SIG-M5 (cell line): Measurements from ENCODE around the gene RAB31.

Experiments
- DNase-seq: peaks from one replicate; lab custom pipeline; 2025; lab: John Stamatoyannopoulos, UW

Gene RAB31

GRCh38 chr18:9737472-9738121 is 29.5 kb downstream of the RAB31 start:
- no peak for DNase-seq

GRCh38 chr18:9738266-9738969 is 30.3 kb downstream of the RAB31 start:
- no peak for DNase-seq

GRCh38 chr18:9739516-9739915 is 31.4 kb downstream of the RAB31 start:
- no peak for DNase-seq

GRCh38 chr18:9740071-9740470 is 32.0 kb downstream of the RAB31 start:
- DNase-seq = no peak

GRCh38 chr18:9741406-9741792 is 33.3 kb downstream of the RAB31 start:
- no peak for DNase-seq

- no peak for DNase-seq
Observed at GRCh38 chr18:9741793-9742523, 33.9 kb downstream of the RAB31 start.

GRCh38 chr18:9742524-9743131 is 34.5 kb downstream of the RAB31 start:
- DNase-seq = no peak

GRCh38 chr18:9743200-9744016 is 35.3 kb downstream of the RAB31 start:
- DNase-seq = peak; percentile 73

- no peak for DNase-seq
Observed at GRCh38 chr18:9746958-9747357, 38.9 kb downstream of the RAB31 start.

- DNase-seq = no peak
Observed at GRCh38 chr18:9749611-9750010, 41.5 kb downstream of the RAB31 start.

- no peak for DNase-seq
Observed at GRCh38 chr18:9750112-9750511, 42.0 kb downstream of the RAB31 start.

- no peak for DNase-seq
Observed at GRCh38 chr18:9750606-9751304, 42.7 kb downstream of the RAB31 start.

- no peak for DNase-seq
Observed at GRCh38 chr18:9751371-9752031, 43.4 kb downstream of the RAB31 start.

GRCh38 chr18:9753846-9754245 is 45.7 kb downstream of the RAB31 start:
- no peak for DNase-seq

GRCh38 chr18:9755110-9755509 is 47.0 kb downstream of the RAB31 start:
- no peak for DNase-seq

GRCh38 chr18:9755615-9756014 is 47.5 kb downstream of the RAB31 start:
- no peak for DNase-seq

- no peak for DNase-seq
Observed at GRCh38 chr18:9756271-9756932, 48.3 kb downstream of the RAB31 start.

- DNase-seq = no peak
Observed at GRCh38 chr18:9756933-9757470, 48.9 kb downstream of the RAB31 start.

- DNase-seq = no peak
Observed at GRCh38 chr18:9757827-9758621, 49.9 kb downstream of the RAB31 start.
